Measurements from ENCODE around the gene ZNF138.
"Not testable (repeated sequence)": the region's sequence is repeated elsewhere in the genome, so short reads cannot be mapped to it uniquely, and the experiment has no call there.

The ZNF138 gene

GRCh38 chr7:64832136-64832535 lies 37.9 kb downstream of the ZNF138 start:
- Histone ChIP-seq H3K4me1 (no peaks in the 10 kb centered on the region), H3K9ac (no peak overlapping the region), H3K27ac (no peak overlapping the region), H3K4me2 (no peak overlapping the region), H3K4me3 (no peak overlapping the region), H4K20me1 (no peaks in the 10 kb centered on the region), H3K27me3 (no peaks in the 10 kb centered on the region), H3K9me3 (replicated peaks in 1 of 11) (peaks cover 33 to 71% (median 45%) of the 10 kb centered on the region in 11 experiments), H3K36me3 (peaks cover 28 to 58% (median 39%) of the 10 kb centered on the region in 11 experiments)
- TF ChIP-seq Cebpa-rat (IDR thresholded peaks at IDR 0.05), result no peak

DNA sequence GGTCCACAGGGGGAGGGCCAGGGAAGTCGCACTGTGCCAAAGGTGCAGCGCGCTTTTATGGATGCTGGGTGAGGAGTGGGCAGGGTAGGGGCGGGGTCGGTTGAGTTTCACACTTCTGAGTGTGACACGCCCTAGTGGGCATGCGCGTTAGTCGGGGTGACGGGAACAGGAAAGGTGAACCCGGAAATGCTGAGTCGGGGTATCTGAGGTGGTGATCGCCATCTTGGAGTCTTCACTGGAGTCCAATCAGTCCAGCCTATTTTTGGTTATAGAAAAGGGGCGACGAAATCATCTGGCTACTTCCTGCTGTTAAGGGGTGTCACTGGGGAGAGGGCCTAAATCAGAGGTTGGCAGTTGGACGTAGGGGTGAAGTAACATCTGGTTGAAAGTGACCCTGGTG lies 40.8 kb downstream of the ZNF138 start:
- peaks cover 38 to 70% (median 54%) of the 10 kb centered on the region in 11 experiments for H3K9me3 ChIP-seq (replicated peaks in 1 of 11)
- no peaks in the 10 kb centered on the region for H3K27me3 ChIP-seq
- H3K9ac ChIP-seq, result no peak overlapping the region
- no peak for TF ChIP-seq Cebpa-rat (IDR thresholded peaks at IDR 0.05)
- H3K4me2 ChIP-seq, result no peak overlapping the region
- H3K4me3 ChIP-seq, result no peak overlapping the region
- peaks cover 25 to 37% (median 31%) of the 10 kb centered on the region in 11 experiments for H3K36me3 ChIP-seq
- no peaks in the 10 kb centered on the region for H3K4me1 ChIP-seq
- no peaks in the 10 kb centered on the region for H4K20me1 ChIP-seq
- no peak overlapping the region for H3K27ac ChIP-seq

GRCh38 chr7:64835856-64836255 lies 41.6 kb downstream of the ZNF138 start:
- Histone ChIP-seq H3K9me3 (replicated peaks in 1 of 11) (peaks cover 38 to 70% (median 53%) of the 10 kb centered on the region in 11 experiments), H3K36me3 (peaks cover 21 to 29% (median 25%) of the 10 kb centered on the region in 11 experiments)
- H3K27me3 ChIP-seq, H3K9ac ChIP-seq, H3K4me3 ChIP-seq, H4K20me1 ChIP-seq, H3K4me1 ChIP-seq, H3K27ac ChIP-seq, H3K4me2 ChIP-seq: not testable (repeated sequence)

DNA sequence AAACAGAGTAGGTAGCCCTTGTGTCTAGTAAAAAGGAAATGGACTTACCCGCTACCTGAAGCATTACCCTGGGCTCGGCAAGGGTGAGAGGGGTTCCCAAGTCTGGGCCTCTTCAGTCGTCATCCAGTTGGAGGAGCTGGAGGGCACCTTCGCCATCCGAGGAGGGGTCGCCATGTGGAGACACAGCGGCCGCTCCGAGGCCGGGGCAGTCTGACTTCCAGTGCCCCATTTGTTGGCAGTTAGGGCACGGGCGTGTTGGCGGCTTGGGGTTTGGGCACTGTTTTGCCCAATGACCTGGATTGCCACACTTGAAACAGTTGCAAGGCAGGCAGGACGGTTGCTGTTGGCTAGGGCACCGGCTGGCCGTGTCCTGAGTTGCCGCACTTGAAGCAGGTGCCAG lies 43.8 kb downstream of the ZNF138 start:
- H3K4me3 ChIP-seq, H3K4me1 ChIP-seq, H4K20me1 ChIP-seq, H3K9ac ChIP-seq, H3K4me2 ChIP-seq, H3K27me3 ChIP-seq, H3K36me3 ChIP-seq, H3K27ac ChIP-seq: not testable (repeated sequence)
- H3K9me3 ChIP-seq (replicated peaks in 1 of 11), result peaks cover 34 to 60% (median 45%) of the 10 kb centered on the region in 11 experiments

DNA sequence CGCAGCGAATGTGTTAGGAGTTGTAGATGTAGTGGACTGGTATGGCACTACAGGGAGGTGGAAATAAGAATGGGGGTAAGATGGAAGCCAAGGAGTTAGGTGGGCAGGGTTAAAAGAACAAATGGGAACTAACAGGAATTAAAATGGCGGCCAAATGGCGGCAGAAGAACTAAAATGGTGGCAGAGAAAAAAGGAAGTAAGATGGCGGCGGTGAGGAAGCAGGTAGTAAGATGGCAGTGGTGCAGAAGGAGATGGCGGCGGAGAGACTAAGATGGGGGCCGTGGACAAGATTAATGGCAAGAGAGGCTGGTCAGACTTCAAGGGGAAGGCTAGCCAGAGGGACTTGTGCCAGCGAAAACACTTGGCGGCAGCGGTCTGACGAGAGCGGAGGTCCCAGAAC lies 44.5 kb downstream of the ZNF138 start:
- TF ChIP-seq Cebpa-rat (IDR thresholded peaks at IDR 0.05), result no peak
- peaks cover 0 to 7% (median 0%) of the 10 kb centered on the region in 11 experiments; a peak in 4 of 22 replicates for H3K36me3 ChIP-seq
- no peak overlapping the region for H3K9ac ChIP-seq
- no peaks in the 10 kb centered on the region for H3K27me3 ChIP-seq
- H4K20me1 ChIP-seq, result no peaks in the 10 kb centered on the region
- no peaks in the 10 kb centered on the region for H3K4me1 ChIP-seq
- H3K9me3 ChIP-seq (replicated peaks in 1 of 11), result peaks cover 34 to 55% (median 43%) of the 10 kb centered on the region in 11 experiments
- H3K4me3 ChIP-seq, result no peak overlapping the region
- H3K27ac ChIP-seq, result no peak overlapping the region
- no peak overlapping the region for H3K4me2 ChIP-seq

- Histone ChIP-seq H3K27ac (no peak overlapping the region), H3K9me3 (replicated peaks in 1 of 11) (peaks cover 28 to 43% (median 34%) of the 10 kb centered on the region in 11 experiments), H3K4me1 (no peaks in the 10 kb centered on the region), H3K4me3 (no peak overlapping the region), H3K4me2 (no peak overlapping the region), H4K20me1 (no peaks in the 10 kb centered on the region), H3K27me3 (no peaks in the 10 kb centered on the region), H3K36me3 (peaks cover 0 to 4% (median 0%) of the 10 kb centered on the region in 11 experiments; a peak in 1 of 22 replicates), H3K9ac (no peak overlapping the region)
- no peak for TF ChIP-seq Cebpa-rat (IDR thresholded peaks at IDR 0.05)
These were observed 45.7 kb downstream of the ZNF138 start for GRCh38 chr7:64839910-64840309.

DNA sequence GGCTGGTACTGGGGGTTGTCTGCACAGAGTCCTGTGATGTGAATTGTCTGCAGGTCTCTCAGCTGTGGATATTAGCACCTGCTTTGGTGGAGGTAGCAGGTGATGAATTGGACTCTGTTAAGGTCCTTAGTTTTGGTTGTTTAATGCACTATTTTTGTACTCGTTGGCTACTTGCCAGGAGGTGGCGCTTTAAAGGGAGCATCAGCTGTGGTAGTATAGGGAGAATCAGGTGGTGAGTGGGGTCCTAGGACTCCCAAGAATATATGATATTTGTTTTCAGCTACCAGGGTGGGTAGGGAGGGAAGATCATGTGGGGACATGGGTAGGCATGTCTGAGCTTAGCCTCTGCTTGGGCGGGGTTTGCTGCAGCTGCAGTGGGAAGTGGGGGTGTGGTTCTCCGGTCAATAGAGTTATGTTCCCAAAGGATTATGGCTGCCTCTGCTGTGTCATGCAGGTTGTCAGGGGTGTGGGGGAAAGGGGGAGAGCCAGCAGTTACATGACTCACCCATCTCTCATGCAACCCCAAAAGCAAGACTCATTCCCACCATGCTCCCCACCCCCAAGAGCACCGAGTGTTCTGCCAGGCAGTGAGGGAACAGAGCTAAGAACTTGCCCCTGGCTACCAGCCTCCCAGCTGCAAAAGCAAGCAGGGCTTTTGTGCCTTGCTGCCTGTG lies 55.2 kb downstream of the ZNF138 start:
- Histone ChIP-seq H3K9me3 (replicated peaks in 1 of 11) (peaks cover 0 to 7% (median 0%) of the 10 kb centered on the region in 11 experiments; a peak in 3 of 22 replicates), H3K4me1 (no peaks in the 10 kb centered on the region), H3K4me3 (no peak overlapping the region), H4K20me1 (no peaks in the 10 kb centered on the region; a peak in 1 of 22 replicates), H3K4me2 (no peak overlapping the region), H3K9ac (no peak overlapping the region), H3K27me3 (no peaks in the 10 kb centered on the region), H3K36me3 (0 out of 22 replicates have a peak, but pooled peaks cover 0 to 8% (median 0%) of the 10 kb centered on the region in 11 experiments), H3K27ac (no peak overlapping the region)
- TF ChIP-seq Cebpa-rat (IDR thresholded peaks at IDR 0.05), result no peak

- no peak overlapping the region for H3K4me2 ChIP-seq
- H4K20me1 ChIP-seq, result no peaks in the 10 kb centered on the region; a peak in 1 of 22 replicates
- H3K36me3 ChIP-seq, result 0 out of 22 replicates have a peak, but pooled peaks cover 0 to 8% (median 0%) of the 10 kb centered on the region in 11 experiments
- H3K4me1 ChIP-seq, result no peaks in the 10 kb centered on the region
- H3K27me3 ChIP-seq, result no peaks in the 10 kb centered on the region
- no peak overlapping the region for H3K9ac ChIP-seq
- H3K9me3 ChIP-seq (replicated peaks in 1 of 11), result peaks cover 0 to 6% (median 0%) of the 10 kb centered on the region in 11 experiments; a peak in 3 of 22 replicates
- no peak overlapping the region for H3K27ac ChIP-seq
- no peak overlapping the region for H3K4me3 ChIP-seq
- no peak for TF ChIP-seq Cebpa-rat (IDR thresholded peaks at IDR 0.05)
These were observed 55.8 kb downstream of the ZNF138 start for GRCh38 chr7:64849924-64850499.

DNA sequence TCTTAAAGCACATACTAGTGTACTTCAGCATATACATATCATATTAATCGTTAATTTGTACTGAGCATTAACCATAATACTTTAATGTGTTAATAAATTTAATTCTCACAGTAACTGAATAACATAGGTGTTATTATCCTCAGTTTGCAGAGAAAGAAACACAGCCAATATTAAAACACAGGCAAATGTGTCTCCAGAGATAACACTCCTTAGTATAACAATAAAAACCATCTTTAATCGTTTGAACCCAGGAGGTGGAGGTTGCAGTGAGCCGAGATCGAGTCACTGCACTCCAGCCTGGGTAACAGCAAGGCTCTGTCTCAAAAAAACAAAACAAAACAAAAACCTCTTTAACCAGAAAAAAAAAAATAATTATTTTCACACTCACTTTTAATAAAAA lies 59.5 kb downstream of the ZNF138 start:
- H3K4me1 ChIP-seq, result no peaks in the 10 kb centered on the region
- TF ChIP-seq Cebpa-rat (IDR thresholded peaks at IDR 0.05), result no peak

More for the DNA sequence above, 59.5 kb downstream of the ZNF138 start:
- peaks cover 0 to 4% (median 0%) of the 10 kb centered on the region in 11 experiments; a peak in 1 of 22 replicates for H3K9me3 ChIP-seq (replicated peaks in 1 of 11)
- H3K4me2 ChIP-seq, result no peak overlapping the region
- no peak overlapping the region for H3K4me3 ChIP-seq
- no peaks in the 10 kb centered on the region for H3K27me3 ChIP-seq
- no peaks in the 10 kb centered on the region; a peak in 1 of 22 replicates for H4K20me1 ChIP-seq
- H3K36me3 ChIP-seq, result 0 out of 22 replicates have a peak, but pooled peaks cover 0 to 8% (median 0%) of the 10 kb centered on the region in 11 experiments
- H3K9ac ChIP-seq, result no peak overlapping the region
- no peak overlapping the region for H3K27ac ChIP-seq
